Measurements from ENCODE around the gene RAD51D.

RAD51D gene

GRCh38 chr17:35082073-35082657 is 37.5 kb downstream of the RAD51D start:
- Mint-ChIP-seq H3K9me3 (no peaks in the 10 kb centered on the region), H3K4me3 (no peak overlapping the region), H3K4me1 (peaks cover 4% of the 10 kb centered on the region), H3K27ac (no peak overlapping the region), H3K36me3 (ENCODE audit: low read depth) (no peaks in the 10 kb centered on the region), H3K27me3 (ENCODE audit: low read depth, poor library complexity) (peaks cover 8% of the 10 kb centered on the region)
- TF ChIP-seq CTCF (IDR thresholded peaks at IDR 0.05) = no peak
- DNase-seq = no peak

GRCh38 chr17:35081638-35082037 is 38.0 kb downstream of the RAD51D start:
- Mint-ChIP-seq H3K36me3 (ENCODE audit: low read depth) (no peaks in the 10 kb centered on the region), H3K4me1 (no peaks in the 10 kb centered on the region), H3K27me3 (ENCODE audit: low read depth, poor library complexity) (peaks cover 4% of the 10 kb centered on the region), H3K9me3 (no peaks in the 10 kb centered on the region), H3K27ac (no peak overlapping the region), H3K4me3 (no peak overlapping the region)
- DNase-seq = no peak
- TF ChIP-seq CTCF (IDR thresholded peaks at IDR 0.05) = no peak

- no peaks in the 10 kb centered on the region for H3K36me3 Mint-ChIP-seq (ENCODE audit: low read depth)
- no peak overlapping the region for H3K4me3 Mint-ChIP-seq
- no peak for DNase-seq
- no peaks in the 10 kb centered on the region for H3K27me3 Mint-ChIP-seq (ENCODE audit: low read depth, poor library complexity)
- H3K9me3 Mint-ChIP-seq = no peaks in the 10 kb centered on the region
- H3K27ac Mint-ChIP-seq = no peak overlapping the region
- no peaks in the 10 kb centered on the region for H3K4me1 Mint-ChIP-seq
- no peak for TF ChIP-seq CTCF (IDR thresholded peaks at IDR 0.05)
Measured at GRCh38 chr17:35080536-35080935, 39.1 kb downstream of the RAD51D start.

GRCh38 chr17:35079547-35080423 is 39.9 kb downstream of the RAD51D start:
- no peak for TF ChIP-seq CTCF (IDR thresholded peaks at IDR 0.05)
- Mint-ChIP-seq H3K4me1 (no peaks in the 10 kb centered on the region), H3K27me3 (ENCODE audit: low read depth, poor library complexity) (no peaks in the 10 kb centered on the region), H3K9me3 (no peaks in the 10 kb centered on the region), H3K27ac (no peak overlapping the region), H3K36me3 (ENCODE audit: low read depth) (no peaks in the 10 kb centered on the region), H3K4me3 (no peak overlapping the region)
- DNase-seq = no peak

GRCh38 chr17:35076874-35077273 is 42.8 kb downstream of the RAD51D start:
- Mint-ChIP-seq H3K9me3 (no peaks in the 10 kb centered on the region), H3K27ac (no peak overlapping the region), H3K4me1 (no peaks in the 10 kb centered on the region), H3K27me3 (ENCODE audit: low read depth, poor library complexity) (no peaks in the 10 kb centered on the region), H3K4me3 (no peak overlapping the region), H3K36me3 (ENCODE audit: low read depth) (no peaks in the 10 kb centered on the region)
- no peak for DNase-seq
- no peak for TF ChIP-seq CTCF (IDR thresholded peaks at IDR 0.05)

Data from nephron progenitor cell (in vitro differentiated cells).